ENCODE data around the gene SEC14L2. TPM values are rescaled to one million over a fixed set of nuclear protein-coding genes. Genes with fewer than 3 reads are reported as not detected.

SEC14L2 gene
- total RNA-seq, 1 donor from 2014 or later: 1.2 TPM

DNA sequence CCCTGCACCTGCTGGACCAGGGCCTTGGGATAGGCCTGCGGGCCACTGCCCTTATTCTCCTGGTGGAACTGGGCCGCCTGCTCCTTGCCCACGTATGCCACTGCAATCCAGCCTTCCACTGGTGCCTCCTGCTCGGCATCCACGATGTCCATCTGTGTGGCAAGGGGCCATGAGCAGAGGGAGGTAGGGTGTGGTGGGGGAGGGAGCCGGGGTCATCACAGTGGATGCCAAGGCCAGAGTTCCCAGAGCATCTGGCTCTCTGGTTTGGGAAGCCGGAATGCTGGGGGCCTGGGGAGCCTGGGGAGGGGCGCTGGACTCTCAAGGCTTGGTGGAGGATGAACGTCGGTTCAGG, 10.2 kb upstream of the SEC14L2 start:
- H3K9me3 ChIP-seq (replicated peaks): no peaks in the 10 kb centered on the region
- peak overlapping the region; percentile 85 for H3K27ac ChIP-seq (replicated peaks)
- H3K4me3 ChIP-seq: peak overlapping the region; percentile 73
- H3K27me3 ChIP-seq (ENCODE audit: low read depth): no peaks in the 10 kb centered on the region
- no peak for DNase-seq
- H3K4me1 ChIP-seq: peaks cover 22% of the 10 kb centered on the region
- H3K36me3 ChIP-seq: no peaks in the 10 kb centered on the region
- intact Hi-C loops (cut with micrococcal nuclease): loop anchor here (5.0 kb wide), 1 partner anchor 279 kb away; no protein-coding TSS in a partner anchor
- TF ChIP-seq, protein P1, sequence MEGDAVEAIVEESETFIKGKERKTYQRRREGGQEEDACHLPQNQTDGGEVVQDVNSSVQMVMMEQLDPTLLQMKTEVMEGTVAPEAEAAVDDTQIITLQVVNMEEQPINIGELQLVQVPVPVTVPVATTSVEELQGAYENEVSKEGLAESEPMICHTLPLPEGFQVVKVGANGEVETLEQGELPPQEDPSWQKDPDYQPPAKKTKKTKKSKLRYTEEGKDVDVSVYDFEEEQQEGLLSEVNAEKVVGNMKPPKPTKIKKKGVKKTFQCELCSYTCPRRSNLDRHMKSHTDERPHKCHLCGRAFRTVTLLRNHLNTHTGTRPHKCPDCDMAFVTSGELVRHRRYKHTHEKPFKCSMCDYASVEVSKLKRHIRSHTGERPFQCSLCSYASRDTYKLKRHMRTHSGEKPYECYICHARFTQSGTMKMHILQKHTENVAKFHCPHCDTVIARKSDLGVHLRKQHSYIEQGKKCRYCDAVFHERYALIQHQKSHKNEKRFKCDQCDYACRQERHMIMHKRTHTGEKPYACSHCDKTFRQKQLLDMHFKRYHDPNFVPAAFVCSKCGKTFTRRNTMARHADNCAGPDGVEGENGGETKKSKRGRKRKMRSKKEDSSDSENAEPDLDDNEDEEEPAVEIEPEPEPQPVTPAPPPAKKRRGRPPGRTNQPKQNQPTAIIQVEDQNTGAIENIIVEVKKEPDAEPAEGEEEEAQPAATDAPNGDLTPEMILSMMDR (IDR thresholded peaks at IDR 0.05; ENCODE audit: borderline replicate concordance): no peak

DNA sequence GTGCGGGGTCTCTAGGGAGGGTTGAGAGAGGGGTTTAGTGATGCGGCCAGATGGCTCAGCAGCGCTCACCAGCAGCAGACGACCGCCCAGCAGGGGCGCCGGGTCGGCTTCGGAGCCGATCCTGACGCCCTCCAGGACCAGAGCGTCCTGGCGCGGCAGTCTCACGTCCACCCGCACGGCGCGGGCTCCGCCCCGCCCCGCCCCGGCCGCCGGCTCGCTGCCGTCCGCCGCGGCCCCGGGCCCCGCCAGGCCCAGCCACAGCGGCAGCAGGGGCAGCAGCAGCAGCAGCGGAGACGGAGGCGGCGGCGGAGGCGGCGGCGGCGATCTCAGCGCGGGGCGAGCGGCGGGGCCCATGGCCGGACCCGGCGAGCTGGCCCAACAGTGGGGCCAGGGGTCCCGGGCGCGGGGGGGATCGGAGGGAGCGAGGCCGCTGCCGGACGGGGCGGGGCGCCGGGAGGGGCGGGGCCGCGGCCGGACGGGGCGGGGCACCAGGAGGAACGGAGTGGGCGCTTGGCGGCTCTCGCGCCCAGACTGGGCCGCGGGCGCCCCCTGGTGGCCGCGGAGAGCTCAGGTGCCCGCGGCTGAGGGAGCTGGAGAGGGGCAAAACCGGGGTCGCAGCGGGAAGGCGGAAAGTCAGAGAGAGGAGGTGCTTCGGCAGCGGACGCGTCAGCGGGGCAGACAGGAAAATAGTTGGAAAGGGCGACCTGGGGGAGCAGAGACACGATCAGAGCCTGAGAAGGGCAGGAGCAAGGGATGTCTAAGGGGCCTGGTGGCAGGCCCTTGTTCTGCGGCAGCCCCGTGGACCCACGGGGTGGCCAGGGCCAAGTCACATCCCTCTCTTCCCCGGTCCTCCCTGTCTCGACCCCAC, 9.6 kb upstream of the SEC14L2 start, which contains the start of gene RNF215:
TSS of gene RNF215 (minus strand) at position 452 of the 868 bp plus-strand sequence. CDS start at position 354, 98 bp downstream.
- peak within 1 kb of the TSS; percentile 85 for H3K27ac ChIP-seq (replicated peaks)
- TF ChIP-seq, protein P1 (IDR thresholded peaks at IDR 0.05; ENCODE audit: borderline replicate concordance): peak; percentile 95
- H3K36me3 ChIP-seq: no peaks in the 10 kb centered on the region
- H3K9me3 ChIP-seq (replicated peaks): no peaks in the 10 kb centered on the region
- peaks cover 22% of the 10 kb centered on the region for H3K4me1 ChIP-seq
- H3K4me3 ChIP-seq: peak within 1 kb of the TSS; percentile 73
- intact Hi-C loops (cut with micrococcal nuclease): loop anchor here (5.0 kb wide), 1 partner anchor 280 kb away; no protein-coding TSS in a partner anchor
- DNase-seq: peak; percentile 84
- peaks cover under 1% of the 10 kb centered on the region for H3K27me3 ChIP-seq (ENCODE audit: low read depth)

DNA sequence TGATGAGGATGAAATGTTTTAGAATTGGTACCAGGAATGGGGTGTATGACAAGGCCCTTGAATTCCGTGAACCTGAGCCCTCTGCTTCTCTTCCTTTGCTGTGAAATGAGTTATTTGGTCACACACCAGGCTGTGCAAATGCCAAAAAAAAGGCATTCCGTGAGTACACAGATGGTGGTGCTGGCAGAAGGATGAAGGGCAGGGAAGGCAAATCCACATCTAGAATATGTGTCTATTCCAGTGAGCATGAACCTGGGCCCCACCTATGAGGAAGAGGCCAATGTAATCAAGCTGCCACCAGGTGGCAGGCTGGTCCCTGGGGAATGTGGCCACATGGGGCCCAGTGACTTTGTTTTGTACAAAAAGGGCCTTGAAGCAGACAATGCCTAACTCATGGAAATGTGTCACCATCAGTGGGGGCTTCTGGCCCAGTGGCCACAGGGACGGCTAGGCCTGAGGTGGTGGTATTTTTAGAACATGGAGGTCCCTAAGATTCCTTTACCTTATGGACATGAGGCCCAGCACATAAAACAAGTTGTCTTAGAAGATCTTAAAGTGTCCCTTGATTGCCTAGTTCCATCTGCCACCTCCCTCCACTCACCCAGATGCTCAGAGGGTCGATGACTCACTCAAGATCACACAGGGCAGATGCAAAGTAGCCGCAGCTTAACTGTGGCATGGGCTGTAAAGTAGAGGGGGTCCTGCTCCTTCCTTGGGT, 5.7 kb upstream of the SEC14L2 start:
- DNase-seq: peak; percentile 33
- H3K4me3 ChIP-seq: no peak overlapping the region
- no peaks in the 10 kb centered on the region for H3K9me3 ChIP-seq (replicated peaks)
- no peaks in the 10 kb centered on the region for H3K36me3 ChIP-seq
- peaks cover 39% of the 10 kb centered on the region for H3K27me3 ChIP-seq (ENCODE audit: low read depth)
- H3K27ac ChIP-seq (replicated peaks): no peak overlapping the region
- H3K4me1 ChIP-seq: peaks cover 11% of the 10 kb centered on the region
- TF ChIP-seq, protein P1 (IDR thresholded peaks at IDR 0.05; ENCODE audit: borderline replicate concordance): peak; percentile 74
- intact Hi-C loops (cut with micrococcal nuclease): no loop called here

DNA sequence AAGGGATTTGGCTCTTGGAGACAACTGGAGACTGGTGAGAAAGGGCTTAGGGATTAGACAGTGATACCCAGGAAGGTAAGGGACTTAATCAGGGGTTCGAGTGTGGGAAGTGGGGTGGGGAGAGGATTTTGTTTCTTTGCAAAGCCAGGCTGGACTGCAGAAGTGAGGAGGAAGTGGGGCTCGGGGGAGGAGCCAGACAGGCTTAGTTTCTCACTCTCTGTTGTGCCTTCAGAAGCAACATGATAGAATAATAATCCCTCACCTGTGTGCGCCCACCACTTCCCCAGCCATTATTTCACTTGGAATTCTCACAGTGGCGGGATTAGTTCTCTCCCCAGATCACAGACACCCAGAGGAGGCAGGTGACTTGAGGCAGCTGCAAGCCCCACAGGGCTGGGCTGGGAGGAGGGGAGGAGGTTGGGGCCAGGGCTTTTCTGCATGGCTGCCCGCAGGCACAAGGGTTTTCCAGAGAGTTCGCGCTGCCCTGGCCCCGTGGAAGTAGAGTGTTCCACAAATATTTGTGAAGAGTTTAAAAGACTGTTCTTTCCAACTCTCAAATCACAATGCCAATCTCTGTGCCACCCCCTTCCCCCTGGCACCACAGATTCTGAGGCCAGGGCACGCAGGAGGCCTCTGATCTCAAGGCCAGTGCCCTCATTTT, 4.0 kb upstream of the SEC14L2 start:
- Histone ChIP-seq H3K4me3 (no peak overlapping the region), H3K9me3 (replicated peaks) (no peaks in the 10 kb centered on the region), H3K27ac (replicated peaks) (no peak overlapping the region), H3K36me3 (no peaks in the 10 kb centered on the region), H3K27me3 (ENCODE audit: low read depth) (peaks cover 55% of the 10 kb centered on the region), H3K4me1 (peaks cover 17% of the 10 kb centered on the region)
- TF ChIP-seq, protein P1 (IDR thresholded peaks at IDR 0.05; ENCODE audit: borderline replicate concordance): no peak
- DNase-seq: no peak
- intact Hi-C loops (cut with micrococcal nuclease): no loop called here

DNA sequence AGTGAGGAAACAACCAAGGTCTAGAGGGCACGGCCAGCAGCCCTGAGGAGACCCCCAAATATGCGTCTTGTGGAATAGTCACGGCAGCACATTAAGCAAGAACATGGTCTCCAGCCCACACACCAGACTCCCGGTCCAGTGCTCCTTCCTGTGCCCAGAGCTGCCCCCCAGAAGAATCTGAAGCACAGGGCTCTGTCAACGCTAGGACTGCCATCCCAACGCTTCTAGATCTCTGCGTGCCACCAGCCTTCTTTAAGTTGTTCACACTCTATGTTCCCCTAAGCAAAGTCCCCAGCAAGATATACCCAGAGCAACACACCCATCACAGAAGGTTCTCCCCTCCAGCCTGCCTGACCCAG, 3.5 kb upstream of the SEC14L2 start:
- intact Hi-C loops (cut with micrococcal nuclease): no loop called here
- H3K4me3 ChIP-seq: no peak overlapping the region
- TF ChIP-seq, protein P1 (IDR thresholded peaks at IDR 0.05; ENCODE audit: borderline replicate concordance): no peak

More for the DNA sequence above, 3.5 kb upstream of the SEC14L2 start:
- Histone ChIP-seq H3K9me3 (replicated peaks) (no peaks in the 10 kb centered on the region), H3K27me3 (ENCODE audit: low read depth) (peaks cover 60% of the 10 kb centered on the region), H3K4me1 (peaks cover 21% of the 10 kb centered on the region), H3K27ac (replicated peaks) (no peak overlapping the region), H3K36me3 (no peaks in the 10 kb centered on the region)
- DNase-seq: no peak

Data from left ventricle myocardium inferior (tissue), 1 donor.